Ecto neural progenitor cell (in vitro differentiated cells): ENCODE data around the gene ERGIC1.
"Not testable (repeated sequence)": the region's sequence is repeated elsewhere in the genome, so short reads cannot be mapped to it uniquely, and the experiment has no call there.

Source experiments
- DNase-seq: peaks from one replicate; pipeline ENCODE4 v3.0.0-alpha.2; 2018; ENCODE audit warnings: low spot score

The ERGIC1 gene

DNA sequence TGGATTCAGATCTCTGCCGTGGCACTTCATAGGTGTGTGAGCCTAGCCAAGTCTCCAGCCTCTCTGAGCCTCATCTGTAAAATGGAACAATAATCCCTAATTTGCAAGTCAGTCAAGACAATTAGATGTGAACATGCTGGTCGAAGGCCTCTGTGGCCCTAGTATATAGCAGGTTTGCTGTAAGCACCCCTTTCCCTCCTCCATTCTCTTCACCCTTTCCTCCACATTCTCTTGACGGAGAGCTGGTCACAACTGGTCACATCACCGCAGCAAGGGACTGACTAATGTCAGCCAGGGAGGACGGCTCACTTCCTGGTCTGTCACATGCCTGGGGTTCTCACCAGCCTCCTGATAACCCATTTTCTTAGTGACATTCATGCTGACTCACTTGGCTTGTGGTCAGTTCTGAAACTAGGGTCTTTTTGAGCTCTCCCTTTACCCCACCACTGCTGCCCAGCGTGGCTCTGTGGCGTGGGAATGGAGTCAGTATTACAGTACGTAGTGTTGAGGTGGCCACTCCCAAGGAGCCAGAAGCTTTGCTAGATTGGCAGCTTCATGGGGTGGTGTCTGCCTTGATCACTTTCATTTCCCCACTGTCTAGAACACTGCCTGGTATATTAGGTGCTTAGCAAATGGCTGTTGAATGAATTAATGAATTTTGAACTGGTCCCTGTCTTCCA, 47.8 kb downstream of the ERGIC1 start:
- no peak for DNase-seq

- DNase-seq, result no peak
These were observed 49.0 kb downstream of the ERGIC1 start for GRCh38 chr5:172883066-172883465.

DNA sequence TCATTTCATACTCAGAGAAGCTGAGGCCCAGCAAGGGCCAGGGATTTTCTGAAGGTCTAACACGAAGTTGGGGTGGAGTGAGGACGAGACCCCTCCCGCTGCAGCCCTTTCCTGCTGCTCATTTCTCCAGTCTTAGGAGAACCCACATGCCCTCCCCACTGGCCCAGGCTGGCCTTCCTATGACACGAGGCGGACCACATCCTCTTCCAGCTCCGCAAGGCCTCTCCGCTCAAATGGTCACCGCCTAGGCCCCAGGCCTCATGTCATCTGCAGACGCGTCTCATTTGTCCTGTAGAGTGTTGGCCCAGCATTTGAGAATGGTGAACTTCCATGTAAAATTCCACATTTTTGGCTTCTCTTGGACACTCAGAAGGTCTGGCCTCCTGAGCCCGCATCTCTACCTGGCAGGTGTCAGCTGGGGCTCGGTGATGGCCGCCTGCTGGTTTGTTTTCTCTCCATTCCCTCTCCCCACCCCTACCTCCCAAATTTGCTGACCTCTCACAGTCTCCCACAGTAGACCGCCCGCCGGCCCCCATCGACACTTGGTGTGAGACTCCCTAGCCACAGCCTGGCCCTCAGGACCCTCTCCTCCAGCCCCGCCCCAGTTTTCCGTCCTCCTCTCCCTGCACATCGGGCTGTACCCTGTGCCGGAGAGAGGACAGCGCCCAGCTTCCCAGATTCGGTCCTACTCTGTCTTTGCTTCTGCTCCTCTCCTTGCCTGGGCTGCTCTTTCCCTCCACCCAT, 51.7 kb downstream of the ERGIC1 start:
- no peak for DNase-seq

DNA sequence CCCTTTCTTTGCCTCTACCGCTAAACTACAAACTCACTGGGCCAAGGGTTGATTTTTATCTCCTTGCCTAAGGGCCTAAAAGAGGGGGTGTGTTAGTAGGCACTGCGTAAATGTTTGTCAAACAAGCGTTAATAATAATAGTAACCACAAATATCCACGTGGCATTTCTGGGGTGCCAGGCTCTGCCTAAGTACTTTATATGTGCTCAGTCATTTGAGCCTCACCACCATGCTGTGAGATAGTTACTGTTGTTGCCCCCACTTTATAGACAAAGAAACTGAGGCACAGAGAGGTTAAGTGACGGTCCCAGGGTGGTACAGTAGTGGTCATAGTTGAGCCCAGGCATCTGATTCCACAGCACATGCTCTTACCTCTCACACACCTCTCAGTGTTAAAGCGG, 52.4 kb downstream of the ERGIC1 start:
- no peak for DNase-seq

DNA sequence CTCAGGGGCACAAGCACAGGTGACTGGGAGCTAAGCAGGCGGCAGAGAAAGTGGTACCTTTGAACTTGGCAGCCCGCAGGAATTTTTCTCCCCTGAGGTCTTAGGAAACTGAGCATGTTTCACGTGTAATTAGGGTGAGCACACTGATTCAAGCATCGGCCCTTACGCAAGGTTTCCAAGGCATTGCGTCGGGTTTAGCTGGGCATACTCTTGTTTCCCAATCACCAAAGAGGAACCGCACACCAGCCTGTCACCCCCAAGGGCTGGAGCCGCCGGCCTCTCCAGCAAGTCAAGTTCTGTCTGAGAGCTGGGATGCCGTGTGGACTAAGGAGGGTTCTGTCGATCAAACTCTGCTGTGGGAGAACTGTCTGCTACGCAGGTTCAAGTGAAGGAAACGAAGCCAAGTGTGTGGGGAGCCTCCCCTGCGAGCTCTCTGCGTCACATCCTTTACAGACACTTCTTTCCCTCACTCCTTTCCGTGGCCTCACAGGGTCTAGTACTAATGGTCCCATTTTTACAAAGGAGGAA, 53.0 kb downstream of the ERGIC1 start:
- DNase-seq, result no peak

DNA sequence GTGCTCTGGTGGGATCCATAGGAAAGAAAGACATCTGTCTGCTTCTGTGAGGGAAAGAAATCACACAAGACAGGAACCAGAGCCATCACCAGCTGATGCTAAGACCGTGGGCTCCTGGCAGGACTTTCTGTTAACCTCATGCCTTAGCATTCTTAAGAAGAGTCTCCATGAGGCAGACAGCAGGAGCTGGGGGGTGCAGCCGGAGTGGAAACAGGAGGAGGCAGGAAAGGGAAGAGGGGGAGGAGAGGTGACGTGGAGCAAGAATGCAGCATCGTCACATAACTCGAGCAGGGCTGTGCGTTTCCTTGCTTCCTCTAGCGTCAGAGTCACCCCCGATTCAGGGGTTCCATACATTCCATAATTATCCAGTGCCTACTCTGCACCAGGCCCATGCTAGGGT, 53.6 kb downstream of the ERGIC1 start:
- no peak for DNase-seq

DNA sequence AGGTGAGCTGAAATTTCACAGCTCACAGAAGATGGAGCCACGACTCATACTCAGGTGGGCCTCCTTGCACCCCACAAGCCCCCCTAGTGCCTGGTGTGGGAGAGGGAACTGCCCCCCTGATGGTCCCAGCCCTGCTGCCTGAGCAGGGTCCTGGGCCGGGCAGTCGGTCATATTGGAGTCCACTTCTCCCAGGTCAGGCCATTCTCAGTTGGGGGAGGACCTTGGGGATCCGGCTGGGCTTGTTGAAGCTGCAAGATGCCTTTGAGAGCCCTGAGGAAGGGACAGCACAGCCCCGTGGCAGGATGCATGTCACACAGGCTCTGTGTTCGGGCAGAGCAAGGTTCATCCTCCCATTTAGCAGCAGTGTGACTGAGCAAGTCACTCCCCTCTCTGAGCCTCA, 56.6 kb downstream of the ERGIC1 start:
- DNase-seq, result no peak

- no peak for DNase-seq
These were observed 57.8 kb downstream of the ERGIC1 start for GRCh38 chr5:172891716-172892421.

GRCh38 chr5:172892713-172893112, 58.7 kb downstream of the ERGIC1 start:
- DNase-seq, result no peak

DNA sequence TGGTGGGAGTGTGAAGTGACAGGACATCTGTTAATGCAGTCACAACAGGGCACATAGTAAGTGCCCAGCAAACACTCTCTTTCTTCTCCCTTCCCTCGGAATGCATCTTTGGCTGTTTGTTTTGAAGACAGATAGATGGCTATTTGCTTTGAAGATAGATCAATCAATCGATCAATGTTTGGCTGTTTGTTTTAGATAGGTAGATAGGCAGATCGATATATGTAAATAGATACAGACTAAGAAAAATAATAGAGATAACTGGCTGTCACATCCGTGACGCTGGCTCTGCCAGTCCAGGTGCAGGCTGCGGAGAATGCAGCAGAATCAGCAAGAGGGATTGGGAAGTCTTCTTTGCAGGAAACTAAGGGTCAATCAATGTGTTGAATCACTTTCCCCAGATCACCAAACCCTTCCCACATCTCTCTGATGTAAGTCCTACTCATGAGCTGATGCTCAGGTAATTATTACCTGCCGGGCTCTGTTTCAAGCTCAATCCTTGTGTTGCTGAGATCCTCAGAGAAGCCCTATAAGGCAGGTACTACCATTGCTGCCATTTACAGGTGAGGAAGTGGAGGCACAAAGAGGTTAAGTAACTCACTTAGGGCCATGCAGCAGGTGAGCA, 60.8 kb downstream of the ERGIC1 start:
- no peak for DNase-seq

DNA sequence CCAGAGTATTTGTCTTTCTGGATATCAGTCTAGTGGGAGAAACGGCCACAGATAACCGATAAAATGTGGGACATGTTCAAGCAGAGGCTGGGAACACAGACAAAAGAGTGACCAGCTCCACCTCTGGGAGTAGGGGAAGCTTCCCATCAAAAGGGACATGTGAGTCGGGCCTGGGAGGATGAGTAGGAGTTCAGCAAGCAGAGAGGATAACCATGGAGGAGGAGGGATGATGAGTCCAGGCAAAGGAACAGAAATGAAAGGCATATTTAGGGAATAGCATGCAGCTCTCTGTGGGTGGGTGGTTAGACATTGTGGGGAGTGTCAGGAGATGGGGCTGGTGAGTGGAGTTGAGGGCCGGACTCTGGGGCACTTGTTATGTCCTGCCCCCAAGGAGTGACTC, 61.5 kb downstream of the ERGIC1 start:
- no peak for DNase-seq

- DNase-seq, result no peak
These were observed 62.4 kb downstream of the ERGIC1 start for GRCh38 chr5:172896465-172896864.

GRCh38 chr5:172897067-172897466, 63.0 kb downstream of the ERGIC1 start:
- not testable (repeated sequence) for DNase-seq

DNA sequence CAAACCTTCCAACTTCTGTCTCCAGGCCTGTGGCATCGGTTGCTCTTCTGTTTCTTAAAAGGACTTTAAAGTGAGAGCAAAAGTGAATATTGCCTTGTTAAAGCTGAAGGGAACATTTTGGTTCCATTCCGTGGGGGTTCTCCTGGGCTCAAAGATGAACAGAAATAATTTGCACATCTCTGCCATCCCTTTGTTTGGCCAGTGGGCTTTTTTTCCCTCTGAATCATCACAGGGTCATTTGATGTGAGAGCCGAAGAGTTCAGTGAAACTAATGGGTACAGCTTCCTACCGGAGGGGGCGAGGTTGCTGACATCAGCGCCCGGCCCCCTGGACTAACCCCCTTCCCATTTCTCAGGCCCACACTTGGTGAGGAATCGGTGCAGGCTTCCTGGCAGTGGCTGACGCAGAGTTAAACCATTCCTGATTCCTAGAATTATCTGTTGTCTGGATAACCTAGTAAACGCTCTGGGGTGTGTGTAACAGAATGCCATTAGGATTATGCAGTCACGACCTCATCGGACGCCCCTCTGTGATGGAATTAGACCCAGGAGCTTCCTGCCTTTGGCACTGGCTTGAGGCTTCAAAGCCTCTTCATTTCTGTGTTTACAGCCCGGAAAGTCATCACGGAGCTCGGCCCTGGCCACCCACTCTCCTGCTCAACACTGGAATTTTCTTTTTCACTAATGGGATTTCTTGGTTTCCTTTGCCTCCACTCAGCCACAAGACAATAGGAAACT, 63.6 kb downstream of the ERGIC1 start:
- no peak for DNase-seq

- DNase-seq, result no peak
These were observed 64.3 kb downstream of the ERGIC1 start for GRCh38 chr5:172898218-172898842.

- DNase-seq, result no peak
These were observed 64.9 kb downstream of the ERGIC1 start for GRCh38 chr5:172898843-172899369.

DNA sequence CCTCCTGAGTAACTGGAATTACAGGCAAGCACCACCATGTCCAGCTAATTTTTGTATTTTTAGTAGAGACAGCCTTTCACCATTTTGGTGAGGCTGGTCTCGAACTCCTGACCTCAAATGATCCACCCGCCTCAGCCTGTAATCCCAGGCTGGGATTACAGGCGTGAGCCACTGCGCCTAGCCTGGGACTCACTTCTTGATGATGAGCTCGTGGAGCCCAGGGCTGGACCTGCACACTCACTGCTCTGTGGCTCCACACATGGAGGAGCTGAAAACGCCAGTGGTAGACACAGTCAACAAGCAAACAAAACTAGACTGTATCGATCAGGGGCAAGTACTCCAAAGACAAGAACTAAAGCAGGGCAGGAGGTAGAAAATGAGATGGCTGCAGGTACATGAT, 65.4 kb downstream of the ERGIC1 start:
- DNase-seq, result no peak

DNA sequence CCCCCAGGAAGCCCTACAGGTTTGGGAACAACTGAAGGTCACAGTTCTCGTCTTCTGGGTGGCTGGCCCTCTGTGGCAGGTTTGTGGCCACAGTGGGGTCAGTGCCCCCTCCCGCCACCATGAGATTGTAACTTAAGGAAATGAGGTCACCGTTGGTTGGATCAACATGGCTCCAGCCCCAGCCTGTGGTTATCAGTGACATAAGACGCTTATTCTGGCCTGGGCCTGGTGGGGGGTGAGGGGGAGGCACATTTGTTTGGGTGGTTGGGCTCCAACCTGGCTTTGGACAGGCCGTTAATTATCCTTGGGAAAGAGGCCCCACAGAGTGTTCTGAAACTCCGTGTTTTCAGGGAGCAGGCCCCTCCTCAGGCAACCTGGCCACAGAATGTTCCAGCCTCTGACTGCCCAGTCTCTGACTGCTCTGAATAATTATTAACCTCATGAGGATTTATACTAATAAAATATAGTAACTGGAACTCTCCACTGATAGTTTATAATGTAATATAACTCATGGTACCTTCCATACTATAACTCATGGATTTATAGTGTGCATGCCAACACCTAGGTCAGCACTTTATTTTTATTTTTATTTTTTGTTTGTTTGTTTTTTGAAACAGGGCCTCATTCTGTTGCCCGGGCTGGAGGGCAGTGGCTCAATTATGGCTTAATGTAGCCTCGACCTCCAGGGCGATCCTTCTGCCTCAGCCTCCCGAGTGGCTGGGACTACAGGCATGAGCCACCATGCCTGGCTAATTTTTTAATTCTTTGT, 67.1 kb downstream of the ERGIC1 start:
- DNase-seq, result no peak

GRCh38 chr5:172901788-172902496, 67.9 kb downstream of the ERGIC1 start:
- no peak for DNase-seq
